Tibial nerve (tissue), 4 donors: ENCODE results near the gene TATDN3. TPM values are rescaled to one million over a fixed set of nuclear protein-coding genes. Genes with fewer than 3 reads are reported as not detected.
"Not testable (repeated sequence)": the region's sequence is repeated elsewhere in the genome, so short reads cannot be mapped to it uniquely, and the experiment has no call there.

Experiments used
- DNase-seq, 2 donors: peaks; one replicate each; pipeline ENCODE4 v3.0.0-alpha.2; 2019; ENCODE audit warnings: low spot score in 2 of 2
- H3K27ac ChIP-seq, 4 donors: fragments of 200-600 bp; sonication (generic) in 3 of 4; one replicate each; pipeline ENCODE4 v1.5.1; 2017 to 2019; ENCODE audit warnings: mild to moderate bottlenecking in 1 of 4
- H3K27me3 ChIP-seq, 2 donors: fragments of 200-600 bp; sonication (generic) in 1 of 2; one replicate each; pipeline versions ENCODE4 v1.5.1 to v1.6.0; 2017 to 2019
- H3K36me3 ChIP-seq, 3 donors: fragments of 200-600 bp; sonication (generic); one replicate each; pipeline ENCODE4 v1.5.1; 2018 to 2019
- H3K4me1 ChIP-seq, 4 donors: fragments of 200-600 bp; sonication (generic) in 3 of 4; one replicate each; pipeline ENCODE4 v1.5.1; 2017 to 2019
- H3K4me3 ChIP-seq, 4 donors: fragments of 200-600 bp; sonication (generic) in 3 of 4; one replicate each; pipeline ENCODE4 v1.5.1; 2017 to 2019; ENCODE audit warnings: mild to moderate bottlenecking in 1 of 4, moderate library complexity in 1 of 4
- H3K9me3 ChIP-seq, 4 donors: fragments of 200-600 bp; sonication (generic) in 3 of 4; one replicate each; pipeline ENCODE4 v1.5.1; 2017 to 2019
- CTCF ChIP-seq, 5 experiments: fragments of 200-600 bp in 3 of 5; fragments of 450-650 bp in 2 of 5; sonication (generic) in 3 of 5; IDR thresholded peaks; one replicate each; pipeline ENCODE4 v1.5.1; 2016 to 2019; ENCODE audit warnings: antibody characterized with exemption in 5 of 5, mild to moderate bottlenecking in 3 of 5, moderate library complexity in 2 of 5
- EP300 ChIP-seq, 2 donors: sonication (generic); formaldehyde crosslinking; IDR thresholded peaks; one replicate each; pipeline ENCODE4 v1.6.1; 2017; ENCODE audit warnings: antibody characterized with exemption in 2 of 2, mild to moderate bottlenecking in 1 of 2
- POLR2A ChIP-seq, 2 donors: fragments of 450-650 bp; IDR thresholded peaks; one replicate each; pipeline ENCODE4 v1.6.1; 2017; ENCODE audit warnings: antibody characterized with exemption in 2 of 2, mild to moderate bottlenecking in 2 of 2, moderate library complexity in 2 of 2
- WGBS, 2 donors: methylation state at CpG; one replicate each; pipeline ENCODE4 v1.1.5; 2018; 5-methylcytosine and 5-hydroxymethylcytosine counted together
- small RNA-seq: library from RNA; depleted of rRNA; stranded (forward); fragments of <200 nt; gene quantifications from one replicate; pipeline ENCODE3, GENCODE V24; 2016
- total RNA-seq, 4 donors: library from RNA; depleted of rRNA; stranded (reverse); fragments of >200 nt; gene quantifications; one replicate each; pipeline ENCODE4 v1.1.0, GENCODE V29; 2016

TATDN3 gene
- total RNA-seq, 4 donors from 2014 or later = 9.2 to 25.1 (median 13.0) TPM

- Histone ChIP-seq H3K9me3 (no peaks in the 10 kb centered on the region), H3K27me3 (no peaks in the 10 kb centered on the region), H3K4me3 (peak overlapping the region; percentile 84 to 95 (median 90)), H3K27ac (peak overlapping the region; percentile 79 to 94 (median 87)), H3K36me3 (peaks cover 0 to 15% (median 0%) of the 10 kb centered on the region in 3 donors), H3K4me1 (peaks cover 3 to 35% (median 15%) of the 10 kb centered on the region in 4 donors)
- DNase-seq = peak in 1 of 2 donors; percentile 17
- 3 to 6% methylated on average over 30 to 49 of the region's 54 CpGs for whole genome bisulfite sequencing, 2 donors
- TF ChIP-seq EP300 (IDR thresholded peaks at IDR 0.05) (no peak), POLR2A (IDR thresholded peaks at IDR 0.05) (no peak), CTCF (IDR thresholded peaks at IDR 0.05) (no peak)
These were observed 67.0 kb downstream of the TATDN3 start for GRCh38 chr1:212858461-212859265.

- Histone ChIP-seq H3K27me3 (no peaks in the 10 kb centered on the region), H3K27ac (no peak overlapping the region), H3K4me3 (no peak overlapping the region), H3K9me3 (no peaks in the 10 kb centered on the region), H3K4me1 (peaks cover 3 to 35% (median 15%) of the 10 kb centered on the region in 4 donors), H3K36me3 (peaks cover 0 to 20% (median 0%) of the 10 kb centered on the region in 3 donors)
- TF ChIP-seq EP300 (IDR thresholded peaks at IDR 0.05) (no peak), POLR2A (IDR thresholded peaks at IDR 0.05) (no peak), CTCF (IDR thresholded peaks at IDR 0.05) (no peak)
- WGBS, 2 donors = 70 to 76% methylated on average over 5 of the region's 5 CpGs
- DNase-seq = no peak
These were observed 69.3 kb downstream of the TATDN3 start for GRCh38 chr1:212860713-212861581.

GRCh38 chr1:212862111-212862690 lies 70.5 kb downstream of the TATDN3 start:
- 78 to 84% methylated on average over 2 of the region's 2 CpGs for WGBS, 2 donors
- Histone ChIP-seq H3K4me1 (peaks cover 3 to 27% (median 11%) of the 10 kb centered on the region in 4 donors), H3K27ac (no peak overlapping the region), H3K27me3 (no peaks in the 10 kb centered on the region), H3K9me3 (no peaks in the 10 kb centered on the region), H3K4me3 (no peak overlapping the region), H3K36me3 (peaks cover 0 to 20% (median 0%) of the 10 kb centered on the region in 3 donors)
- TF ChIP-seq POLR2A (IDR thresholded peaks at IDR 0.05) = no peak
- TF ChIP-seq EP300 (IDR thresholded peaks at IDR 0.05) = no peak
- DNase-seq = no peak

- Histone ChIP-seq H3K4me1 (peaks cover 3 to 25% (median 11%) of the 10 kb centered on the region in 4 donors), H3K36me3 (peaks cover 0 to 28% (median 0%) of the 10 kb centered on the region in 3 donors)
- not testable (repeated sequence) for H3K27me3 ChIP-seq, H3K27ac ChIP-seq, H3K4me3 ChIP-seq, H3K9me3 ChIP-seq, DNase-seq
- WGBS, 2 donors = 83 to 88% methylated on average over 10 of the region's 10 CpGs
These were observed 71.7 kb downstream of the TATDN3 start for GRCh38 chr1:212863345-212863744.

GRCh38 chr1:212864201-212864600 lies 72.5 kb downstream of the TATDN3 start:
- Histone ChIP-seq H3K4me1 (peaks cover 3 to 20% (median 6%) of the 10 kb centered on the region in 4 donors), H3K27me3 (no peaks in the 10 kb centered on the region), H3K4me3 (no peak overlapping the region), H3K9me3 (no peaks in the 10 kb centered on the region), H3K36me3 (peaks cover 0 to 32% (median 0%) of the 10 kb centered on the region in 3 donors), H3K27ac (no peak overlapping the region)
- DNase-seq = no peak
- TF ChIP-seq POLR2A (IDR thresholded peaks at IDR 0.05) (no peak), EP300 (IDR thresholded peaks at IDR 0.05) (no peak), CTCF (IDR thresholded peaks at IDR 0.05) (no peak)
- 85 to 88% methylated on average over 4 of the region's 4 CpGs for WGBS, 2 donors

Small RNAs within 50 kb of the gene (small RNA-seq; reads per million reads assigned to genes)
- not detected for gene AC104333.1
- gene AC104333.2 = not detected

Other genes starting within 250 kb of the TATDN3 start
- 10 to 100 TPM; 12.3 to 19.2 (median 13.7) TPM for gene ATF3, start 183.1 kb upstream of the TATDN3 start, total RNA-seq
- 1 to 10 TPM; 2.2 to 9.0 (median 3.4) TPM for gene BATF3, start 92.1 kb upstream of the TATDN3 start, total RNA-seq
- gene NSL1, start 117 bp upstream of the TATDN3 start, total RNA-seq = 10 to 100 TPM; 28.8 to 44.7 (median 32.6) TPM
- gene SPATA45, start 55.8 kb downstream of the TATDN3 start, total RNA-seq = not detected
- gene FLVCR1, start 66.4 kb downstream of the TATDN3 start, total RNA-seq = 10 to 100 TPM in 3 of 4 donors, 1 to 10 TPM in 1; 3.7 to 29.4 (median 14.0) TPM
- gene VASH2, start 158.6 kb downstream of the TATDN3 start, total RNA-seq = under 1 TPM; under 0.01 to 0.63 (median 0.35) TPM
- gene ANGEL2, start 224.0 kb downstream of the TATDN3 start, total RNA-seq = 10 to 100 TPM; 52.2 to 74.5 (median 68.8) TPM